Activated CD4-positive, alpha-beta T cell treated with anti-CD3 and anti-CD28 coated beads for 48 hours (primary cell): Measurements from ENCODE around the gene PSTPIP1.

Experiments used
- DNase-seq: peaks from one replicate; pipeline ENCODE4 v3.0.0-alpha.2; 2020

Gene PSTPIP1

GRCh38 chr15:77075528-77075927 is 80.6 kb downstream of the PSTPIP1 start:
- no peak for DNase-seq

- no peak for DNase-seq
Measured at GRCh38 chr15:77076323-77076915, 81.5 kb downstream of the PSTPIP1 start.

- DNase-seq: no peak
Measured at GRCh38 chr15:77081971-77082370, 87.0 kb downstream of the PSTPIP1 start.

GRCh38 chr15:77083381-77084160 is 88.6 kb downstream of the PSTPIP1 start:
- DNase-seq: peak; percentile 81

- no peak for DNase-seq
Measured at GRCh38 chr15:77084436-77084835, 89.5 kb downstream of the PSTPIP1 start.

- DNase-seq: no peak
Measured at GRCh38 chr15:77085297-77085696, 90.4 kb downstream of the PSTPIP1 start.
